ENCODE results near the gene PREP.

Gene PREP

GRCh38 chr6:105324386-105324950, 78.4 kb downstream of the PREP start:
- Mint-ChIP-seq H3K27ac (no peak overlapping the region), H3K4me3 (no peak overlapping the region), H3K4me1 (ENCODE audit: low read depth in 2 of 2) (no peaks in the 10 kb centered on the region), H3K36me3 (ENCODE audit: insufficient read depth) (peaks cover 35% of the 10 kb centered on the region), H3K9me3 (no peaks in the 10 kb centered on the region), H3K27me3 (no peaks in the 10 kb centered on the region)
- DNase-seq (no peak), ATAC-seq (replicated peaks) (no peak)

- no peak overlapping the region for H3K4me3 Mint-ChIP-seq
- no peaks in the 10 kb centered on the region for H3K27me3 Mint-ChIP-seq
- peaks cover 0 to 3% of the 10 kb centered on the region in 2 donors for H3K4me1 Mint-ChIP-seq (ENCODE audit: low read depth in 2 of 2)
- H3K9me3 Mint-ChIP-seq: no peaks in the 10 kb centered on the region
- no peak for DNase-seq
- ATAC-seq (replicated peaks): no peak
- H3K36me3 Mint-ChIP-seq (ENCODE audit: insufficient read depth): peaks cover 26% of the 10 kb centered on the region
- H3K27ac Mint-ChIP-seq: peak overlapping the region in 1 of 2 donors; percentile 33
Measured at GRCh38 chr6:105322499-105323225, 80.2 kb downstream of the PREP start.

GRCh38 chr6:105321728-105322127, 81.2 kb downstream of the PREP start:
- peaks cover 18% of the 10 kb centered on the region for H3K36me3 Mint-ChIP-seq (ENCODE audit: insufficient read depth)

GRCh38 chr6:105321207-105321606, 81.7 kb downstream of the PREP start:
- Mint-ChIP-seq H3K36me3 (ENCODE audit: insufficient read depth) (peaks cover 16% of the 10 kb centered on the region), H3K9me3 (no peaks in the 10 kb centered on the region), H3K4me3 (no peak overlapping the region), H3K27ac (no peak overlapping the region), H3K4me1 (ENCODE audit: low read depth in 2 of 2) (peaks cover 0 to 3% of the 10 kb centered on the region in 2 donors), H3K27me3 (no peaks in the 10 kb centered on the region)
- DNase-seq (no peak), ATAC-seq (replicated peaks) (no peak)

More at GRCh38 chr6:105321728-105322127, 81.2 kb downstream of the PREP start:
- DNase-seq (no peak), ATAC-seq (replicated peaks) (no peak)
- Mint-ChIP-seq H3K27ac (peak overlapping the region in 1 of 2 donors; percentile 20), H3K4me1 (ENCODE audit: low read depth in 2 of 2) (peaks cover 0 to 3% of the 10 kb centered on the region in 2 donors), H3K9me3 (no peaks in the 10 kb centered on the region), H3K4me3 (no peak overlapping the region), H3K27me3 (no peaks in the 10 kb centered on the region)

- ATAC-seq (replicated peaks): no peak
Measured at GRCh38 chr6:105320765-105321164, 82.1 kb downstream of the PREP start.

GRCh38 chr6:105320271-105320670, 82.6 kb downstream of the PREP start:
- Mint-ChIP-seq H3K27me3 (no peaks in the 10 kb centered on the region), H3K4me3 (no peak overlapping the region), H3K4me1 (ENCODE audit: low read depth in 2 of 2) (peaks cover 0 to 3% of the 10 kb centered on the region in 2 donors), H3K27ac (no peak overlapping the region), H3K9me3 (no peaks in the 10 kb centered on the region), H3K36me3 (ENCODE audit: insufficient read depth) (peaks cover 19% of the 10 kb centered on the region)
- DNase-seq (no peak), ATAC-seq (replicated peaks) (no peak)

More at GRCh38 chr6:105320765-105321164, 82.1 kb downstream of the PREP start:
- Mint-ChIP-seq H3K4me1 (ENCODE audit: low read depth in 2 of 2) (peaks cover 0 to 3% of the 10 kb centered on the region in 2 donors), H3K9me3 (no peaks in the 10 kb centered on the region), H3K27ac (no peak overlapping the region), H3K36me3 (ENCODE audit: insufficient read depth) (peaks cover 19% of the 10 kb centered on the region), H3K4me3 (no peak overlapping the region), H3K27me3 (no peaks in the 10 kb centered on the region)
- no peak for DNase-seq

GRCh38 chr6:105319331-105319730, 83.6 kb downstream of the PREP start:
- Mint-ChIP-seq H3K27ac (no peak overlapping the region), H3K36me3 (ENCODE audit: insufficient read depth) (peaks cover 11% of the 10 kb centered on the region), H3K4me3 (no peak overlapping the region), H3K27me3 (no peaks in the 10 kb centered on the region), H3K9me3 (no peaks in the 10 kb centered on the region), H3K4me1 (ENCODE audit: low read depth in 2 of 2) (peaks cover 0 to 3% of the 10 kb centered on the region in 2 donors)
- no peak for ATAC-seq (replicated peaks)
- no peak for DNase-seq

- no peak for ATAC-seq (replicated peaks)
- H3K4me1 Mint-ChIP-seq (ENCODE audit: low read depth in 2 of 2): peaks cover 0 to 3% of the 10 kb centered on the region in 2 donors
Measured at GRCh38 chr6:105318660-105319059, 84.2 kb downstream of the PREP start.

GRCh38 chr6:105317607-105318533, 85.0 kb downstream of the PREP start:
- DNase-seq (peak in 1 of 3 experiments; percentile 7), ATAC-seq (replicated peaks) (no peak)
- Mint-ChIP-seq H3K9me3 (no peaks in the 10 kb centered on the region), H3K27me3 (no peaks in the 10 kb centered on the region), H3K4me3 (no peak overlapping the region), H3K27ac (no peak overlapping the region), H3K36me3 (ENCODE audit: insufficient read depth) (peaks cover 5% of the 10 kb centered on the region), H3K4me1 (ENCODE audit: low read depth in 2 of 2) (peaks cover 0 to 3% of the 10 kb centered on the region in 2 donors)

More at GRCh38 chr6:105318660-105319059, 84.2 kb downstream of the PREP start:
- no peak overlapping the region for H3K4me3 Mint-ChIP-seq
- H3K27me3 Mint-ChIP-seq: no peaks in the 10 kb centered on the region
- H3K9me3 Mint-ChIP-seq: no peaks in the 10 kb centered on the region
- H3K27ac Mint-ChIP-seq: no peak overlapping the region
- peaks cover 11% of the 10 kb centered on the region for H3K36me3 Mint-ChIP-seq (ENCODE audit: insufficient read depth)
- DNase-seq: no peak

- H3K4me3 Mint-ChIP-seq: no peak overlapping the region
- peaks cover 3 to 8% of the 10 kb centered on the region in 2 donors for H3K4me1 Mint-ChIP-seq (ENCODE audit: low read depth in 2 of 2)
- ATAC-seq (replicated peaks): no peak
- DNase-seq: no peak
- H3K27ac Mint-ChIP-seq: no peak overlapping the region
- no peaks in the 10 kb centered on the region for H3K27me3 Mint-ChIP-seq
- H3K9me3 Mint-ChIP-seq: no peaks in the 10 kb centered on the region
- peaks cover 5% of the 10 kb centered on the region for H3K36me3 Mint-ChIP-seq (ENCODE audit: insufficient read depth)
Measured at GRCh38 chr6:105313211-105313610, 89.7 kb downstream of the PREP start.

- no peak overlapping the region for H3K4me3 Mint-ChIP-seq
- H3K36me3 Mint-ChIP-seq (ENCODE audit: insufficient read depth): peaks cover under 1% of the 10 kb centered on the region
- ATAC-seq (replicated peaks): no peak
- peaks cover 3 to 8% of the 10 kb centered on the region in 2 donors for H3K4me1 Mint-ChIP-seq (ENCODE audit: low read depth in 2 of 2)
- no peak overlapping the region for H3K27ac Mint-ChIP-seq
- DNase-seq: no peak
- H3K9me3 Mint-ChIP-seq: no peaks in the 10 kb centered on the region
- no peaks in the 10 kb centered on the region for H3K27me3 Mint-ChIP-seq
Measured at GRCh38 chr6:105310947-105311346, 91.9 kb downstream of the PREP start.

- H3K4me1 Mint-ChIP-seq (ENCODE audit: low read depth in 2 of 2): peaks cover 3 to 8% of the 10 kb centered on the region in 2 donors
- H3K9me3 Mint-ChIP-seq: no peaks in the 10 kb centered on the region
- ATAC-seq (replicated peaks): no peak
- H3K4me3 Mint-ChIP-seq: no peak overlapping the region
- H3K27me3 Mint-ChIP-seq: no peaks in the 10 kb centered on the region
- no peak for DNase-seq
- H3K27ac Mint-ChIP-seq: no peak overlapping the region
- H3K36me3 Mint-ChIP-seq (ENCODE audit: insufficient read depth): peaks cover 2% of the 10 kb centered on the region
Measured at GRCh38 chr6:105310371-105310770, 92.5 kb downstream of the PREP start.

GRCh38 chr6:105308840-105309239, 94.0 kb downstream of the PREP start:
- H3K4me3 Mint-ChIP-seq: no peak overlapping the region
- ATAC-seq (replicated peaks) (no peak), DNase-seq (no peak)
- H3K9me3 Mint-ChIP-seq: no peaks in the 10 kb centered on the region
- peaks cover 2% of the 10 kb centered on the region for H3K36me3 Mint-ChIP-seq (ENCODE audit: insufficient read depth)
- peak overlapping the region in 1 of 2 donors; percentile 10 for H3K27ac Mint-ChIP-seq
- no peaks in the 10 kb centered on the region for H3K27me3 Mint-ChIP-seq
- H3K4me1 Mint-ChIP-seq (ENCODE audit: low read depth in 2 of 2): peaks cover 3 to 8% of the 10 kb centered on the region in 2 donors

Data from effector memory CD8-positive, alpha-beta T cell (primary cell).